Activated CD8-positive, alpha-beta T cell treated with anti-CD3 and anti-CD28 coated beads for 36 hours (primary cell): ENCODE measurements around the gene KRTAP10-8. TPM values are rescaled to one million over a fixed set of nuclear protein-coding genes. Genes with fewer than 3 reads are reported as not detected.

Experiments used
- ATAC-seq: fragments of 200-7000 bp; cut with Tn5 transposase; one replicate; pipeline ENCODE4 v1.10.0; 2021; ENCODE audit warnings: mild to moderate bottlenecking, moderate library complexity
- CTCF ChIA-PET: fragments of 350-600 bp; sonication (Branson Sonifier 250); formaldehyde crosslinking; loops from one replicate; lab custom pipeline; 2021; ENCODE audit warnings: antibody characterized with exemption; lab: Charles Lee
- POLR2A ChIA-PET: fragments of 350-600 bp; sonication (Branson Sonifier 250); formaldehyde crosslinking; loops from one replicate; lab custom pipeline; 2021; ENCODE audit warnings: antibody characterized with exemption; lab: Charles Lee
- DNase-seq: peaks from one replicate; pipeline ENCODE4 v3.0.0-alpha.2; 2020
- H3K27ac Mint-ChIP-seq: one replicate; pipeline ENCODE4 v1.8.0; 2021; ENCODE audit warnings: mild to moderate bottlenecking, mixed read lengths
- H3K27me3 Mint-ChIP-seq: one replicate; pipeline ENCODE4 v1.8.0; 2021; ENCODE audit warnings: mixed read lengths
- H3K36me3 Mint-ChIP-seq: one replicate; pipeline ENCODE4 v1.8.0; 2021; ENCODE audit warnings: low read depth, mixed read lengths
- H3K4me1 Mint-ChIP-seq: one replicate; pipeline ENCODE4 v1.8.0; 2021; ENCODE audit warnings: low read depth, mixed read lengths
- H3K4me3 Mint-ChIP-seq: one replicate; pipeline ENCODE4 v1.8.0; 2021; ENCODE audit warnings: mild to moderate bottlenecking, moderate library complexity, mixed read lengths
- H3K9me3 Mint-ChIP-seq: one replicate; pipeline ENCODE4 v1.8.0; 2021; ENCODE audit warnings: mixed read lengths
- intact Hi-C: fragments of 100-400 bp; cut with micrococcal nuclease; formaldehyde crosslinking; loops from one replicate; pipeline ENCODE4 v1.10.0; 2022
- total RNA-seq, 2 experiments: library from RNA; stranded (reverse); gene quantifications; one replicate each; pipeline ENCODE4 v1.2.3, GENCODE V29; 2021
- TF ChIP-seq, protein P1 (sequence below): fragments of 200-600 bp; IDR thresholded peaks from one replicate; pipeline ENCODE4 v1.8.0; 2022; ENCODE audit warnings: antibody characterized with exemption, mild to moderate bottlenecking

KRTAP10-8 gene
- total RNA-seq, 2 experiments from 2014 or later, result not detected

DNA sequence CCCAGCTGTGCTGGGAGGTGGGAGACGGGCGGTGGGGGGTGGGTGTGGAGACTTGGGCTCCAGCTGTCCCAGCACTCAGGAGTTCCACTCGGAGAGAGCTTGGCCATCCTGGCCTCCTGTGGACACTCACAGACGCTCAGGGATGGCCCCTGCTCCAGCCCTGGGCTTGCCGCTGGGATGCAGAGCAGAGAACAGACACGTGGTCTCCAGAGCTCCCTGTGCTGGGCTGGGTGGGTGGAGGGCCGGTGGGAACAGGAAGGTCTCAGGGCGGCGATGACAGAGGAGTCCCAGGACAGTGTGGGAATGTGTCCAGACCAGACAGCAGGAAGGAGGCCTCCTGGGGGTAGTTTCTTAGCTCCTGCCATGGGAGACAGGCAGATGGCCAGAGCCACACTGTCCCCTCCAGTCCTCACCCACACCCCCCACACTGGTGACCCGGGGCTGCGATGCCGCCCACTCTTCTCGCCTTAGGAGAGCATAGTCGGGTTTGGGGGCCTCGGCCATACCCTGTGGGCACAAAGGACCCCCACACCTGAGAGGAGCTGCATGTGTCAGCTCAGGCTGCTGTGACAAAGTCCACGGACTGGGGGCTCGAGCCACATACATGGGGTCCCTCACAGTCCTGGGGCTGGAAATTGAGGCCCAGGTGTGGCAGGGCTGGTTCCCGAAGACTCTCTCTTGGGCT is 17.0 kb downstream of the KRTAP10-8 start:
- intact Hi-C loops, result no loop called here
- ATAC-seq, result no peak
- no peak for DNase-seq
- TF ChIP-seq, protein P1, sequence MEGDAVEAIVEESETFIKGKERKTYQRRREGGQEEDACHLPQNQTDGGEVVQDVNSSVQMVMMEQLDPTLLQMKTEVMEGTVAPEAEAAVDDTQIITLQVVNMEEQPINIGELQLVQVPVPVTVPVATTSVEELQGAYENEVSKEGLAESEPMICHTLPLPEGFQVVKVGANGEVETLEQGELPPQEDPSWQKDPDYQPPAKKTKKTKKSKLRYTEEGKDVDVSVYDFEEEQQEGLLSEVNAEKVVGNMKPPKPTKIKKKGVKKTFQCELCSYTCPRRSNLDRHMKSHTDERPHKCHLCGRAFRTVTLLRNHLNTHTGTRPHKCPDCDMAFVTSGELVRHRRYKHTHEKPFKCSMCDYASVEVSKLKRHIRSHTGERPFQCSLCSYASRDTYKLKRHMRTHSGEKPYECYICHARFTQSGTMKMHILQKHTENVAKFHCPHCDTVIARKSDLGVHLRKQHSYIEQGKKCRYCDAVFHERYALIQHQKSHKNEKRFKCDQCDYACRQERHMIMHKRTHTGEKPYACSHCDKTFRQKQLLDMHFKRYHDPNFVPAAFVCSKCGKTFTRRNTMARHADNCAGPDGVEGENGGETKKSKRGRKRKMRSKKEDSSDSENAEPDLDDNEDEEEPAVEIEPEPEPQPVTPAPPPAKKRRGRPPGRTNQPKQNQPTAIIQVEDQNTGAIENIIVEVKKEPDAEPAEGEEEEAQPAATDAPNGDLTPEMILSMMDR, result no peak
- no peak overlapping the region for H3K4me3 Mint-ChIP-seq
- H3K27me3 Mint-ChIP-seq, result no peaks in the 10 kb centered on the region
- peaks cover 30% of the 10 kb centered on the region for H3K4me1 Mint-ChIP-seq
- H3K27ac Mint-ChIP-seq, result no peak overlapping the region
- peaks cover 26% of the 10 kb centered on the region for H3K36me3 Mint-ChIP-seq
- POLR2A ChIA-PET, result no interaction called here
- peaks cover 43% of the 10 kb centered on the region for H3K9me3 Mint-ChIP-seq
- CTCF ChIA-PET, result no interaction called here

DNA sequence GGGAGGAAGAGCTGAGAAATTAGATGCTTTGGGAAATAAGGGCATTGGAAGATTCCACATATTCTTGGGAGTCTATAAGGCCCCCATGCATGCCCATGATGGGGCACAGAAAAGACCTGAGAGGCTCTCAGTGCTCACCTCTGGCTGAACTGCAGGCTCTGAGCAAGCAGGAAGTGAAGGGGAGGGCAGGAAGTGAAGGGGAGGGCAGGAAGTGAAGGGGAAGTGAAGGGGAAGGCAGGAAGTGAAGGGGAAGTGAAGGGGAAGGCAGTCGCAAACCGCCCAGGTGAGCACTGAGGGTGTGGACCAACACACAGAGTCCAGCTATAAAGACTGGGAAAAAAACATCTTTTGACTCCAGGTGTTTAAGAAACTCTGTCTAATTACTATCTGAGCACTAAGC is 18.6 kb downstream of the KRTAP10-8 start:
- Mint-ChIP-seq H3K27ac (peak overlapping the region; percentile 76), H3K36me3 (peaks cover 21% of the 10 kb centered on the region), H3K4me3 (no peak overlapping the region), H3K27me3 (no peaks in the 10 kb centered on the region), H3K4me1 (peaks cover 30% of the 10 kb centered on the region), H3K9me3 (peaks cover 32% of the 10 kb centered on the region)
- DNase-seq (no peak), ATAC-seq (peak; percentile 45)
- TF ChIP-seq, protein P1, result no peak
- CTCF ChIA-PET, result no interaction called here
- POLR2A ChIA-PET, result no interaction called here
- intact Hi-C loops, result no loop called here

DNA sequence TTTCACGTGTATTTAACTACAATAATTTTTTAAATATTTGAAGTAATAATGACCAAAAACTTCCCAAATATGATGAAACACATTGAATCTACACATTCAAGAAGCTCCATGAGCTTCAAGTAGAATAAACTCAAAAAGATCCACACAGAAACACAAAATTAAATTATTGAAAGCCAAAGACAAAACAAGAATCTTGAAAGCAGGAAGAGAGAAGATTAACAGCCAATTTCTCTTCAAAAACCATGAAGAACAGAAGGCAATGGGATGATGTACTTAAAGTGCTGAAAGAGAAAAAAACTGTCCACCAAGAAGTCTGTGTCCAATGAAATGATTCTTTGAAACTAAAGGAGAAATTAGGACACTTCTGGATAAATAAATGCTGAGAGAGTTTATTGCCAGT is 20.2 kb downstream of the KRTAP10-8 start:
- Mint-ChIP-seq H3K4me3 (no peak overlapping the region), H3K27me3 (no peaks in the 10 kb centered on the region), H3K27ac (no peak overlapping the region), H3K4me1 (peaks cover 23% of the 10 kb centered on the region), H3K36me3 (peaks cover 21% of the 10 kb centered on the region), H3K9me3 (peaks cover 32% of the 10 kb centered on the region)
- POLR2A ChIA-PET, result interaction anchor here (0.6 to 1.4 kb wide), 2 partner anchors 121 to 146 kb away, joined by 3 to 5 read pairs; no protein-coding TSS in a partner anchor
- DNase-seq (no peak), ATAC-seq (no peak)
- intact Hi-C loops, result no loop called here
- TF ChIP-seq, protein P1, result no peak
- CTCF ChIA-PET, result interaction anchor here (1.2 to 1.5 kb wide), 2 partner anchors 10 to 15 kb away, joined by 3 to 4 read pairs; partner anchors contain the start of gene KRTAP10-11

DNA sequence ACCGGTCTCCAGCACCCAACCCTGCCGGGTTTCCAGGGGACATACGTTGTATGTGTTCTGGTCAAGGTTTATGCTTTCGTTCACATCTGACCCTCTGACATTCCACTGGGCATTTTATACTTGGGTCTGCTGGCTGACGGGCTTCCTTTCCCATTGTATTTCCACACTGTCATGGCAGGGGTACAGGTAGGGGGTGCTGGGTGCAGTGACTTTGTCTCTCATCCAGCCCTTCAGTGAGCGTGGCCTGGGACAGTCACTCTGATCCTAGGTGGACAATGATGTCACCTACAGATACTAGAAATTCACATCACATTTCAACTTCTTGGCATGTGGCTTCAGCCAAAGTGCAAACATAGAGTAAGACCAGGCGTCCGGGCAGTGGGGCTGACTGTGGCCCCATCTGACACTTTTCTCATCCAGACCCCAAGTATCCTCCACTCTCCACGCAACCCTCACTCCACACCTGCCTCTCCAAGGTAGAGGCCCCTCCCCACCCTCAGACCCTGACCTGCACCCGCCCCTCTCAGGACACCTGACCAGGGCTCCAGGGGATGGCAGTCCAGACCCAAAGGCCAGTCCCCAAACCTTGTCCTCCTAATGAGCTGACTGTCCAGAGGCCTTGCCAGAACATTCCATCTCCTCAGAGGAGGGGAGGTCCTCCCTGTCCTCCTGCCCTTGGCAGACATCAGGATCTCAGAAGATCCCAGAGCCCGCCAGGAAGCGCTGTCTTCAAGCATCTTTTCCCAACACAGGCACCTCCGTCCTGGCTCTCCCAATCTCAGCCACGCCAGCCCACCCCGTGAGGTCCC is 24.5 kb downstream of the KRTAP10-8 start:
- Mint-ChIP-seq H3K27ac (no peak overlapping the region), H3K27me3 (no peaks in the 10 kb centered on the region), H3K4me1 (no peaks in the 10 kb centered on the region), H3K4me3 (no peak overlapping the region), H3K9me3 (peaks cover 22% of the 10 kb centered on the region), H3K36me3 (peaks cover 7% of the 10 kb centered on the region)
- ChIA-PET CTCF (no interaction called here), POLR2A (interaction anchor here (0.6 kb wide), 1 partner anchor 233 kb away, joined by 3 read pairs; no protein-coding TSS in a partner anchor)
- TF ChIP-seq, protein P1, result no peak
- ATAC-seq (no peak), DNase-seq (no peak)
- intact Hi-C loops, result no loop called here
